Ishikawa (cell line): ENCODE measurements around the gene HOXB4.

Experiments
- FOXM1 ChIP-seq: IDR thresholded peaks from 2 replicates; pipeline ENCODE4 v1.6.1; 2012; ENCODE audit warnings: low read depth, borderline replicate concordance
- REST ChIP-seq: IDR thresholded peaks from 2 replicates; pipeline ENCODE4 v1.6.1; 2012; ENCODE audit warnings: low read depth, mild to moderate bottlenecking

DNA sequence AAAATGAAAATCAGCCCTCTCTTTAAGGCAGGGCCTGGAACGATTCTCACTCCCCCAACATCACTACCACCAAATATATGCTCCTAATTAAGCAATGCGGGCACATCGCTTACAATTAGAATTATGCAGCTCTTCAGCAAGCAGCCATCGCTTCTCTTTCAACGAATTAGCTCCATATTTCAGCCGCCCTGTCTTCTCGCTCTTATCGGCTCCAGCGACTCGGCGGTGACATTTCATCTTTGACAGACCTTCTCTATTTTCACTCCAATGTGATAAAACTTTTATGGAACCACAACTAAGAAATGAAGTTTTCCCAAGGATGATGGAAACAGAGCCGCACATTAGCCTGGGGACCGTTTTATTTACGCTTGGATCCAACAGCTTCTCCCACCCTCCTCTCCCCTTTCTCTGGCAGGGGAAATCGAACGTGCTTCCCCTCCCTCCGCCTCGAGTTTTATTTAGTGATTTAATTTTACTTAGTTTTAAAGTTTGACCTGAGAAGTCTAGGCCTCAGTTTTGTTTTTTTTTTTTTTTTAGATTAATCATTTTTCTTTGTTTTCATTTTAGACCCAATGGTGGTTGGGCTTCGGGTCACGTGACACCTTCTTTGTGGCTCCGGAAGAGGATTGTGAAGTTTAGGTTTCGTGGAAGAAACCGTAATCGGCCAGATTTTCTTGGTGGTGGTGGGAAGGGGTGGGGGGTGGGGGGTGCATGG, 30.2 kb downstream of the HOXB4 start:
- TF ChIP-seq REST (no peak), FOXM1 (no peak)
